Fibroblast of mammary gland (primary cell): ENCODE results near the gene LDAH.
"Not testable (repeated sequence)": the region's sequence is repeated elsewhere in the genome, so short reads cannot be mapped to it uniquely, and the experiment has no call there.

ENCODE experiments used
- DNase-seq: peaks from one replicate; pipeline ENCODE4 v3.0.0-alpha.2; 2010; ENCODE audit warnings: low read depth
- H3K4me3 ChIP-seq: 2 replicates; pipeline ENCODE4 v1.5.1; 2011; ENCODE audit warnings: low read depth, mild to moderate bottlenecking, low read length, moderate library complexity; ENCODE audit not compliant: control insufficient read depth
- TF ChIP-seq, protein P1 (sequence below): conservative IDR thresholded peaks from 2 replicates; pipeline ENCODE4 v1.5.1; 2011; ENCODE audit warnings: low read depth, low read length, inconsistent platforms; ENCODE audit not compliant: control insufficient read depth, insufficient read depth

Gene LDAH

DNA sequence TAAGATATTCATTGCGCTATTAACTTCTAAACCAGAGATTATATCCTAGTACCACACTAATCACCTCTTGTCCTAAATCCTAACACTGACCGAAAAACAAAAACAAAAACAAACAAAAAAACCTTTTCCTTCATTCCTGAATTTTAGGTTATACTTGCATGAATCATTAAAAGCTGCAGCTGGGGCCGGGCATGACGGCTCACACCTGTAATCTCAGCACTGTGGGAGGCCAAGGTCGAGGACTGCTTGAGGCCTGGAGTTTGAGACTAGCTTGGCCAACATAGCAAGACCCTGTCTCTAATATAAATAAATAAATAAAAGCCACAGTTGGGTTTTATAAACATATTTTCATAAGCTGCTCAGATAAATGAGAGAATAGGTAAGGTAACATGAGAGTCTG lies 96.0 kb downstream of the LDAH start:
- TF ChIP-seq, protein P1, sequence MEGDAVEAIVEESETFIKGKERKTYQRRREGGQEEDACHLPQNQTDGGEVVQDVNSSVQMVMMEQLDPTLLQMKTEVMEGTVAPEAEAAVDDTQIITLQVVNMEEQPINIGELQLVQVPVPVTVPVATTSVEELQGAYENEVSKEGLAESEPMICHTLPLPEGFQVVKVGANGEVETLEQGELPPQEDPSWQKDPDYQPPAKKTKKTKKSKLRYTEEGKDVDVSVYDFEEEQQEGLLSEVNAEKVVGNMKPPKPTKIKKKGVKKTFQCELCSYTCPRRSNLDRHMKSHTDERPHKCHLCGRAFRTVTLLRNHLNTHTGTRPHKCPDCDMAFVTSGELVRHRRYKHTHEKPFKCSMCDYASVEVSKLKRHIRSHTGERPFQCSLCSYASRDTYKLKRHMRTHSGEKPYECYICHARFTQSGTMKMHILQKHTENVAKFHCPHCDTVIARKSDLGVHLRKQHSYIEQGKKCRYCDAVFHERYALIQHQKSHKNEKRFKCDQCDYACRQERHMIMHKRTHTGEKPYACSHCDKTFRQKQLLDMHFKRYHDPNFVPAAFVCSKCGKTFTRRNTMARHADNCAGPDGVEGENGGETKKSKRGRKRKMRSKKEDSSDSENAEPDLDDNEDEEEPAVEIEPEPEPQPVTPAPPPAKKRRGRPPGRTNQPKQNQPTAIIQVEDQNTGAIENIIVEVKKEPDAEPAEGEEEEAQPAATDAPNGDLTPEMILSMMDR, result no peak
- no peak for DNase-seq

DNA sequence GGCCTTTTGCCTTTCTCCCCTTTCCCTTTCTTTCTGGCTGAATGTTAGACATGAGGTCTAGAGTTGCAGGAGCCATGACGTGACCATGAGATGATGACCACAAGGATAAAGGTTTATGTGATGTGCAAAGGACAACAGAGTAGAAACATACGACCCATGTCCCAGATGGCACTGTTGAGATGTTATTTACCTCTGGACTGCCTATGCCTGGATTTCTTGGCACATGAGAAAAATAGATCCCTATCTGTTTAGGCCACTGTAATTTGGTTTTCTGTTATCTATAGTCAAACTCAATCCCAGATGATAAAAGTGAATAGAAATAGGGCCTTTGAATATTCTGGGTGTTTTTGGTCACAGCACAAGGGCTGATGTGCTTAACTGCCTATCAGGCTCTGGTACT lies 97.1 kb downstream of the LDAH start:
- DNase-seq, result no peak

More for the DNA sequence above, 96.0 kb downstream of the LDAH start:
- H3K4me3 ChIP-seq, result no peak overlapping the region

GRCh38 chr2:20724500-20725053 lies 98.3 kb downstream of the LDAH start:
- no peak for DNase-seq
- TF ChIP-seq, protein P1, result no peak
- no peak overlapping the region for H3K4me3 ChIP-seq

More for the DNA sequence above, 97.1 kb downstream of the LDAH start:
- H3K4me3 ChIP-seq, result no peak overlapping the region
- TF ChIP-seq, protein P1, result no peak

DNA sequence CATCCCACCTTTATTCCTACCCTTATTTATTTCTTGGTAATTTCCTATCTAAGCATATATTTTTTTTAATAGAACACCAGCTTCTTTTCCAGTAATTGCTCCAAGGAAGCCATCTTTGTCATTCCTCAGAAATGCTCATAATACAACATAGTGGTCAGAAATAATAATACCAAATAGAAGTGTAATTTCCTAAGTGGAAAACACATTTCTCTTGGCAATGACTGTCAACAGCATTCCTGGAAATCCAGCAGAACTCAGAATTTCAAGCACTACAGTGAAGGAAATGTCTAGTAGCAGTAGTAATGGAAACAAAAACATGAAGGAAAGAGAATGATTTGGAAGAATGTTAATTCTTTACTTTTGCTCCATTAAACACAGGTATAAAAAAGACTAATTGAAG lies 99.4 kb downstream of the LDAH start:
- DNase-seq, result no peak
- TF ChIP-seq, protein P1, result no peak
- H3K4me3 ChIP-seq, result no peak overlapping the region

GRCh38 chr2:20722592-20723240 lies 100.2 kb downstream of the LDAH start:
- H3K4me3 ChIP-seq, result no peak overlapping the region
- TF ChIP-seq, protein P1, result no peak

DNA sequence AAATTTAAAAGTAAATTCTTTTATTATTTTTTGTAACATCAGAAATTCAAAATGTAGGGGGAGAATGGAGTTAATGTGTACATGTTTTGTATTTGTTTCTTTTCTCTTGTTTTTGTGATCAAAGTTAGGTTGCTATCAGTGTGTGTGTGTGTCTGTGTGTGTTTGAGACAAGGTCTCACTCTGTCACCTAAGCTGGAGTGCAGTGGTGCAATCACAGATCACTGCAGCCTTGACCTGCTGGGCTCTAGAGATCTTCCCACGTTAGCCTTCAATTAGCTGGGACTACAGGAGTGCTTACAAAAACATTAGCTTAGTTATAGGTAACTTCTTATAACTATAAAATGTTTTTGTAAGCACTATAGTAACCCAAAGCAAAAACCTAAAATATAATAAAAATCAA lies 105.3 kb downstream of the LDAH start:
- TF ChIP-seq, protein P1, result no peak
- H3K4me3 ChIP-seq, result no peak overlapping the region
- DNase-seq, result no peak

More at GRCh38 chr2:20722592-20723240, 100.2 kb downstream of the LDAH start:
- no peak for DNase-seq

DNA sequence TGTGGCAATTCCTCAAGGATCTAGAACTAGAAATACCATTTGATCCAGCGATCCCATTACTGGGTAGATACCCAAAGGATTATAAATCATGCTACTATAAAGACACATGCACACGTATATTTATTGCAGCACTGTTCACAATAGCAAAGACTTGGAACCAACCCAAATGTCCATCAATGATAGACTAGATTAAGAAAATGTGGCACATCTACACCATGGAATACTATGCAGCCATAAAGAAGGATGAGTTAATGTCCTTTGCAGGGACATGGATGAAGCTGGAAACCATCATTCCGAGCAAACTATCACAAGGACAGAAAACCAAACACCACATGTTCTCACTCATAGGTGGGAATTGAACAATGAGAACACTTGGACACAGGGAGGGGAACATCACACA lies 106.7 kb downstream of the LDAH start:
- H3K4me3 ChIP-seq, DNase-seq: not testable (repeated sequence)

DNA sequence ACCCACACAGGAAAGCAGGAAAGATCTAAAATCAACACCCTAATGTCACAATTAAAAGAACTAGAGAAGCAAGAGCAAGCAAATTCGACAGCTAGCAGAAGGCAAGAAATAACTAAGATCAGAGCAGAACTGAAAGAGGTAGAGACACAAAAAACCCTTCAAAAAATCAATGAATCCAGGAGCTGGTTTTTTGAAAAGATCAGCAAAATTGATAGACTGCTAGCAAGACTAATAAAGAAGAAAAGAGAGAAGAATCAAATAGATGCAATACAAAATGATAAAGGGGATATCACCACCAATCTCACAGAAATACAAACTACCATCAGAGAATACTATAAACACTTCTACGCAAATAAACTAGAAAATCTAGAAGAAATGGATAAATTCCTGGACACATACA lies 108.5 kb downstream of the LDAH start:
- not testable (repeated sequence) for DNase-seq, H3K4me3 ChIP-seq

- not testable (repeated sequence) for H3K4me3 ChIP-seq, DNase-seq
These were observed 109.3 kb downstream of the LDAH start for GRCh38 chr2:20713585-20713984.

- not testable (repeated sequence) for DNase-seq, H3K4me3 ChIP-seq
These were observed 111.3 kb downstream of the LDAH start for GRCh38 chr2:20711641-20712040.
